Activated CD8-positive, alpha-beta memory T cell treated with anti-CD3 and anti-CD28 coated beads, Interleukin-2, amount 50 U/mL, for 4 hours (primary cell): ENCODE measurements around the gene ECI2.

ENCODE experiments used
- DNase-seq: peaks from one replicate; pipeline ENCODE4 v3.0.0-alpha.2; 2020

Gene ECI2

GRCh38 chr6:4134841-4135664 lies at the start of gene ECI2:
Gene ECI2 (minus strand): TSS chr6:4135575. CDS start chr6:4135560, 15 bp downstream.
- peak; percentile 47 for DNase-seq

- DNase-seq: no peak
These were observed 45.4 kb upstream of the ECI2 start for GRCh38 chr6:4180652-4181255.

GRCh38 chr6:4179960-4180651 lies 44.7 kb upstream of the ECI2 start:
- no peak for DNase-seq

GRCh38 chr6:4178737-4179333 lies 43.5 kb upstream of the ECI2 start:
- DNase-seq: no peak

- no peak for DNase-seq
These were observed 41.5 kb upstream of the ECI2 start for GRCh38 chr6:4176907-4177306.

- no peak for DNase-seq
These were observed 38.7 kb upstream of the ECI2 start for GRCh38 chr6:4174042-4174441.

- DNase-seq: no peak
These were observed 37.0 kb upstream of the ECI2 start for GRCh38 chr6:4172368-4172767.

- no peak for DNase-seq
These were observed 34.9 kb upstream of the ECI2 start for GRCh38 chr6:4170297-4170696.

- no peak for DNase-seq
These were observed 33.8 kb upstream of the ECI2 start for GRCh38 chr6:4169028-4169789.

- no peak for DNase-seq
These were observed 32.5 kb upstream of the ECI2 start for GRCh38 chr6:4167833-4168232.

- DNase-seq: no peak
These were observed 31.7 kb upstream of the ECI2 start for GRCh38 chr6:4167123-4167522.

- DNase-seq: no peak
These were observed 29.1 kb upstream of the ECI2 start for GRCh38 chr6:4164456-4164855.

GRCh38 chr6:4164117-4164442 lies 28.7 kb upstream of the ECI2 start:
- DNase-seq: no peak

- DNase-seq: no peak
These were observed 28.2 kb upstream of the ECI2 start for GRCh38 chr6:4163408-4164116.

- DNase-seq: no peak
These were observed 27.0 kb upstream of the ECI2 start for GRCh38 chr6:4162370-4162769.

- DNase-seq: no peak
These were observed 24.1 kb upstream of the ECI2 start for GRCh38 chr6:4159491-4159890.

- DNase-seq: no peak
These were observed 22.1 kb upstream of the ECI2 start for GRCh38 chr6:4157506-4157905.

GRCh38 chr6:4155848-4156466 lies 20.6 kb upstream of the ECI2 start:
- peak; percentile 77 for DNase-seq

- DNase-seq: no peak
These were observed 18.2 kb upstream of the ECI2 start for GRCh38 chr6:4153514-4153985.

- DNase-seq: no peak
These were observed 9.7 kb upstream of the ECI2 start for GRCh38 chr6:4145083-4145482.

- no peak for DNase-seq
These were observed 3.9 kb upstream of the ECI2 start for GRCh38 chr6:4139272-4139671.

- no peak for DNase-seq
These were observed 2.8 kb upstream of the ECI2 start for GRCh38 chr6:4138186-4138585.
